Vagina (tissue), 2 donors: ENCODE data around the gene MYO1H. TPM values are rescaled to one million over a fixed set of nuclear protein-coding genes. Genes with fewer than 3 reads are reported as not detected.

ENCODE experiments used
- DNase-seq, 2 donors: peaks; one replicate each; pipeline ENCODE4 v3.0.0-alpha.2; 2017; ENCODE audit errors: extremely low spot score in 2 of 2
- H3K27ac ChIP-seq: fragments of 200-600 bp; sonication (generic); one replicate; pipeline ENCODE4 v1.5.1; 2019
- H3K27me3 ChIP-seq: fragments of 200-600 bp; sonication (generic); one replicate; pipeline ENCODE4 v1.5.1; 2019
- H3K36me3 ChIP-seq, 2 donors: fragments of 200-600 bp; sonication (generic); one replicate each; pipeline ENCODE4 v1.5.1; 2017 to 2019
- H3K4me1 ChIP-seq: fragments of 200-600 bp; sonication (generic); one replicate; pipeline ENCODE4 v1.5.1; 2019
- H3K4me3 ChIP-seq, 2 donors: fragments of 200-600 bp; sonication (generic); 1 replicate in 1 of 2; 2 replicates in 1 of 2; pipeline ENCODE4 v1.5.1; 2016 to 2019
- H3K9me3 ChIP-seq: fragments of 200-600 bp; sonication (generic); one replicate; pipeline ENCODE4 v1.5.1; 2019
- POLR2A ChIP-seq, 2 donors: fragments of 450-650 bp; IDR thresholded peaks; one replicate each; pipeline ENCODE4 v1.6.1; 2017; ENCODE audit warnings: antibody characterized with exemption in 2 of 2, mild to moderate bottlenecking in 2 of 2, moderate library complexity in 2 of 2
- POLR2AphosphoS5 ChIP-seq, 2 donors: sonication (generic); formaldehyde crosslinking; IDR thresholded peaks; one replicate each; pipeline ENCODE4 v1.9.0; 2017; ENCODE audit warnings: antibody characterized with exemption in 2 of 2, mild to moderate bottlenecking in 2 of 2, low read depth in 1 of 2; ENCODE audit not compliant: insufficient read depth in 1 of 2
- intact Hi-C: fragments of 100-400 bp; cut with DNase I; formaldehyde crosslinking; loops from one replicate; pipeline ENCODE4 v1.15.1; 2023
- total RNA-seq: library from RNA; depleted of rRNA; stranded (reverse); fragments of >200 nt; gene quantifications from one replicate; pipeline ENCODE4 v1.2.3, GENCODE V29; 2016
- TF ChIP-seq, protein P1 (sequence below), 3 experiments: fragments of 450-650 bp in 2 of 3; fragments of 200-600 bp in 1 of 3; sonication (generic) in 1 of 3; IDR thresholded peaks; one replicate each; pipeline ENCODE4 v1.5.1; 2017 to 2019; ENCODE audit warnings: antibody characterized with exemption in 3 of 3, mild to moderate bottlenecking in 2 of 3, moderate library complexity in 2 of 3

Gene MYO1H
- total RNA-seq, 1 donor from 2014 or later: not detected

DNA sequence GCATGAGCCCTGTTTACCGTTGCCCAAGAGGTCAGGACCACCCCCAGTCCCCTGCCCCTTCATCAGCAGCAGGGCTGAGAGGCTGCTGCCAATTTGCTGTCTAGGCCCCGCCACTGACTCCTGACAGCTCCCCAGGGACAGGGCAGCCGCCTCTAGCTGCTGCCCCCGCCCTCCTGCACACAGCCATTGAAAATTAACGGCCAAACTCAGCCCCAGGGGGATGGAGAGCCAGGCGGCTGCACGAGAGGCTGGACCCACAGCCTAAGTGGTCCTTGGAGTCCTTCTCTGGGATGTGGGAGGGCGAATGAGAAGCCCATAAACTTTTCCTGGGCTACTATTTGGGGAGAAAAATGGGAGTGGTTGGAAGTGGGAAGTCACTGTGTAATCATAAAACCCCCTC is 43.2 kb upstream of the MYO1H start:
- TF ChIP-seq POLR2AphosphoS5 (IDR thresholded peaks at IDR 0.05; ENCODE audit: insufficient read depth in 1 of 2, low read depth in 1 of 2) (no peak), POLR2A (IDR thresholded peaks at IDR 0.05) (no peak)
- TF ChIP-seq, protein P1, sequence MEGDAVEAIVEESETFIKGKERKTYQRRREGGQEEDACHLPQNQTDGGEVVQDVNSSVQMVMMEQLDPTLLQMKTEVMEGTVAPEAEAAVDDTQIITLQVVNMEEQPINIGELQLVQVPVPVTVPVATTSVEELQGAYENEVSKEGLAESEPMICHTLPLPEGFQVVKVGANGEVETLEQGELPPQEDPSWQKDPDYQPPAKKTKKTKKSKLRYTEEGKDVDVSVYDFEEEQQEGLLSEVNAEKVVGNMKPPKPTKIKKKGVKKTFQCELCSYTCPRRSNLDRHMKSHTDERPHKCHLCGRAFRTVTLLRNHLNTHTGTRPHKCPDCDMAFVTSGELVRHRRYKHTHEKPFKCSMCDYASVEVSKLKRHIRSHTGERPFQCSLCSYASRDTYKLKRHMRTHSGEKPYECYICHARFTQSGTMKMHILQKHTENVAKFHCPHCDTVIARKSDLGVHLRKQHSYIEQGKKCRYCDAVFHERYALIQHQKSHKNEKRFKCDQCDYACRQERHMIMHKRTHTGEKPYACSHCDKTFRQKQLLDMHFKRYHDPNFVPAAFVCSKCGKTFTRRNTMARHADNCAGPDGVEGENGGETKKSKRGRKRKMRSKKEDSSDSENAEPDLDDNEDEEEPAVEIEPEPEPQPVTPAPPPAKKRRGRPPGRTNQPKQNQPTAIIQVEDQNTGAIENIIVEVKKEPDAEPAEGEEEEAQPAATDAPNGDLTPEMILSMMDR (IDR thresholded peaks at IDR 0.05): no peak
- Histone ChIP-seq H3K9me3 (no peaks in the 10 kb centered on the region), H3K36me3 (no peaks in the 10 kb centered on the region), H3K27me3 (no peaks in the 10 kb centered on the region), H3K27ac (no peak overlapping the region), H3K4me3 (no peak overlapping the region), H3K4me1 (peaks cover 10% of the 10 kb centered on the region)
- intact Hi-C loops: no loop called here
- no peak for DNase-seq

DNA sequence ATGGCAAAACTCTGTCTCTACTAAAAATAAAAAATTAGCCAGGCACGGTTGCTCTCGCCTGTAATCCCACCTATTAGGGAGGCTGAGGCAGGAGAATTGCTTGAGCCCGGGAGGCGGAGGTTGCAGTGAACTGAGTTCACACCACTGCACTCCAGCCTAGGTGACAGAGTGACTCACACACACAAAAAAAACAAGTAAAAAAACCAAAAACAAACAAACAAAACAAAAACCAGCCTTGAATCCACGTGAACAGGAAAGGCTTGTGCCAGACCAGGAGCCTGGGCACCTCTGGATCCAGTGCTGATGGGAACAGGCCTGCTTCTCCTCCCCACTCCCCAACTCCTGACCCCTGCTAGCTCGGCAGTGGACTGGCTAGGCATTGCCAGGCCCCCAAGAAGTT is 42.2 kb upstream of the MYO1H start:
- H3K9me3 ChIP-seq: no peaks in the 10 kb centered on the region
- H3K4me3 ChIP-seq: no peak overlapping the region
- no peaks in the 10 kb centered on the region for H3K36me3 ChIP-seq
- intact Hi-C loops: no loop called here
- H3K27me3 ChIP-seq: no peaks in the 10 kb centered on the region
- DNase-seq: no peak
- no peak overlapping the region for H3K27ac ChIP-seq
- peaks cover 16% of the 10 kb centered on the region for H3K4me1 ChIP-seq
- no peak for TF ChIP-seq POLR2AphosphoS5 (IDR thresholded peaks at IDR 0.05; ENCODE audit: insufficient read depth in 1 of 2, low read depth in 1 of 2)
- no peak for TF ChIP-seq POLR2A (IDR thresholded peaks at IDR 0.05)
- TF ChIP-seq, protein P1 (IDR thresholded peaks at IDR 0.05): no peak

DNA sequence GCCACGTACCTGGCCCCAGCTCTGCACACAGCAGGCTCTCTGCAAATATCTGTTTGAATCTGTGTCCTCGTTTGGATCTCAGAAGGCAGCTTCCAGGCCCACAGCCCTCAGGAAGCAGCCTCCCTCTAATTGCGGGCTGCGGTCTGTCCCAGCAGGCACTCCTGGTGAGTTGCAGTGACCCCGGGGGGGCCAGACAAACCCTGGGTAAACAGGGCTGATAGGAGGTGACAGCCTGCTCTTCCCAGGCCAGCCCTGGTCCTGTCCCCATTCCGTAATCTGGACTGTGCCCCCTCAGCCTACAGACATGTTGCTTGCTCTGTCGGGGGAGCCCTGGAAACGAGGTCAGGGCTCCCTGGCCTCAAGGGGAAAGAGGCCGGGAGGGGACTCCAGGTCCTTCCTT is 40.6 kb upstream of the MYO1H start:
- intact Hi-C loops: no loop called here
- H3K27me3 ChIP-seq: no peaks in the 10 kb centered on the region
- H3K27ac ChIP-seq: no peak overlapping the region
- H3K4me3 ChIP-seq: no peak overlapping the region
- peaks cover 16% of the 10 kb centered on the region for H3K4me1 ChIP-seq
- TF ChIP-seq POLR2A (IDR thresholded peaks at IDR 0.05): no peak
- TF ChIP-seq, protein P1 (IDR thresholded peaks at IDR 0.05): no peak
- TF ChIP-seq POLR2AphosphoS5 (IDR thresholded peaks at IDR 0.05; ENCODE audit: insufficient read depth in 1 of 2, low read depth in 1 of 2): no peak
- DNase-seq: no peak
- no peaks in the 10 kb centered on the region for H3K36me3 ChIP-seq
- no peaks in the 10 kb centered on the region for H3K9me3 ChIP-seq

DNA sequence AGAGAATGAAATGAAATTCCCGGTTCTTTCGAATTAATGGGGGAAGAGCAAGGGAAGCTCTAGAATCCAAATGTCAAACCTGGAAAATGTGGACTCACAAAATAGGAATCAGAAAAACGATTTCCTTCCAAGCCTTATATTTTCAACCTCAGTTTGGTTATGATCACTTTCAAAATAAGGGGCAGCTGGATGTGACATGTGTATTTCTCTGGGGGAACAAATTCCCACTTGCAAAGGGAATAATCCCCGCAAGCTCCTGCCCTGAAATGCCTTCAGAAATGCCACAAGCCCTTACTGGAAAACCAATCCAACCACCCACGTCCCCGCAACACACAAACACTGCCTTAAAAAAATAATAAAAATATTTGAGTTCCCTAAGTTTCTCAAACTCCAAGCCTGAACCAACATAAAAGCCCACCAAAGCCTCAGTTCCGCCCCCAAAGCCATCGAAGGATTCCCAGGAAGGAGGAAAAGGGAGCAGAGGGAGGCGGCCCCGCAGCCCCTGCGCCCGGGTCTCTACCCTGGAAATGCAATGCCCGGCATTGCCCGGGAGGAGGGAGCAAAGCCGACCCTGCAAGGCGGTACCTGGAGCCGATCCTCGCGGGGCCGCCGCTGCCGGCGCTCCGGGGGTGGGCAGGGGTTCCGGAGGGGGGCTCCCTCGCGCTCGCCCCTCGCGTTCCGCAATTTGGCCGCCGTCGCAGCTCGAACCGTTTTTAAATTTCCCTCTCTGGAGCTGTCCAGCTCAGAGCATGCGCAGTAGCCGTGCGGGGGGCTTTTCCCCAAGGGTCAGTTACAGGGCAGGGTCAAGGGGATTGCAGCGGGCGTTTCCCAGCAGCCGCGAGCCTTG is 38.9 kb upstream of the MYO1H start, which contains the start of gene FOXN4:
Gene FOXN4, minus strand, starts transcription at position 751 of the 847 bp plus-strand sequence. CDS start 963 bp downstream, outside the sequence.
- H3K4me3 ChIP-seq: peak within 1 kb of the TSS; percentile 47 to 65
- no peak for DNase-seq
- H3K27ac ChIP-seq: peak within 1 kb of the TSS; percentile 13
- H3K4me1 ChIP-seq: peaks cover 16% of the 10 kb centered on the region
- no peaks in the 10 kb centered on the region for H3K36me3 ChIP-seq
- no peaks in the 10 kb centered on the region for H3K27me3 ChIP-seq
- intact Hi-C loops: no loop called here
- TF ChIP-seq, protein P1 (IDR thresholded peaks at IDR 0.05): no peak
- TF ChIP-seq POLR2AphosphoS5 (IDR thresholded peaks at IDR 0.05; ENCODE audit: insufficient read depth in 1 of 2, low read depth in 1 of 2) (no peak), POLR2A (IDR thresholded peaks at IDR 0.05) (no peak)
- no peaks in the 10 kb centered on the region for H3K9me3 ChIP-seq
